GM21360 (cell line): ENCODE data around the gene ARL9.

Source experiments
- ATAC-seq: cut with Tn5 transposase; IDR thresholded peaks from one replicate; pipeline ENCODE4 v1.9.1; 2021; ENCODE audit warnings: mild to moderate bottlenecking, moderate library complexity; ENCODE audit not compliant: unreplicated experiment

Gene ARL9

GRCh38 chr4:56531149-56531770 is 25.7 kb downstream of the ARL9 start:
- ATAC-seq = no peak

- no peak for ATAC-seq
Measured at GRCh38 chr4:56531823-56532222, 26.2 kb downstream of the ARL9 start.

DNA sequence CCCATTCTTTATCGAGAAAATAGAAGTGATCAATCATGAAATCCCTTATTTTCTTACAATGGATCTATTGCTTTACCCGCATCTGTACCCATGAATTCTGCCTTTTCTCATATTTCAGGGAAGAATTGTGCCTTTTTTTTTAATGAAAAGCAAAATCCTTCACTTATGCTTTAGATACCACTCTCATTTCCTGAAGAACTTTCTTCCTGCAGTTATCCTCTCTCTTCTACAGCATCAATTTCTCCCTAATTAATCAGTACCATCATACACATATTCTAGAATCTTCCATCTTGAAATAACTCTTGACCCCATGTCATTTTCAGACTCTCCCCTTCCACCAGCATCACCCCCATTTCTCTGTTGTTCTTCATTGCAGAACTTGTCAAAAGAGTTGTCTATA is 26.6 kb downstream of the ARL9 start:
- ATAC-seq = no peak

GRCh38 chr4:56535915-56536314 is 30.3 kb downstream of the ARL9 start:
- ATAC-seq = no peak

GRCh38 chr4:56537147-56537546 is 31.6 kb downstream of the ARL9 start:
- no peak for ATAC-seq

- ATAC-seq = no peak
Measured at GRCh38 chr4:56540826-56541225, 35.2 kb downstream of the ARL9 start.

DNA sequence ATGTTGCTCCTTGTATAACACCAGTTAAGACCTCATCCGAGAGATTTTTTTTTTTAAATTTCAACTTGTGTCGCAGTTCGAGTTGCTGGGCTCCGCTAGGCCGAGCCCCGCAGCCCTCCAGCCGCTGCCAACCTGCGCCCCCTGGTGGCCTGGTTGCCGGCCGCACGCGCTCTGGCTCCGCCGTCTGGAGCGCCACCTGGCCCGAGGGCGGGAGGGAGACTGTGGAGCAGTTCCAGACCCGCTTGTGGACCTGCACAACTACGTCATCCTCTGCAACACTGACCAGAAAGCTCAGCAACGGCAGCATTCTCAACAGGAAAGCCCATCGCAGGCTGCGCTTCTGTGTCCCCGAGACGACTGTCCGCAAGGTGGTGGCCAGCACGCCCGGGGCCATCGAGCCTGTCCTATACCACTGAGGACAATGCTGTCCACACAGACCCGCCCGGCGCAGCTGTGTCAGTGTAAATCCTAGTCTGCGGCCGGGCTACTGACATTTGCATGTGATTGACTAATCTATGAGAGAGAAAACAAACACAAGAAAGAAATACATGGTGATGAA is 39.1 kb downstream of the ARL9 start:
- peak; percentile 97 for ATAC-seq

- no peak for ATAC-seq
Measured at GRCh38 chr4:56550642-56551041, 45.1 kb downstream of the ARL9 start.

DNA sequence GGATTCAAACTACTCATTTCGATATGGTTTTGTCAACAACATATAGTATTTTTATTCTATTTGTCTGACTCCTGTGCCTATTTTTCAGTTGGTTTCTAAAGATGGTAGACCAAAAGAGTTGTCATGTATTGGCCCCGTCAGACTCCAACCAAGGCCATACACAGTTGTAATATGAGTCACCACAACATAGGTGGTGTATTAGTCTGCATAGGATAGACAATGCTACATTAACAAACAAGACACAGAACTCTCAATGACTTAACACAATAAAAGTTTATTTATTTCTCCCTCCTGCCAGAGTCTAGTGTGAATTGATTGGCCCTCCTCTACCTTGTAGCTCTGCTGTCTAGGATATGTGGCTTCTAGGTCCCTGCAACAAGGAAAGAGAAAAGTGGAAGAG is 45.9 kb downstream of the ARL9 start:
- ATAC-seq = no peak

- ATAC-seq = no peak
Measured at GRCh38 chr4:56552273-56552672, 46.7 kb downstream of the ARL9 start.

GRCh38 chr4:56570041-56570440 is 64.5 kb downstream of the ARL9 start:
- ATAC-seq = no peak
